ENCODE data around the gene ATAD1. TPM values are rescaled to one million over a fixed set of nuclear protein-coding genes. Genes with fewer than 3 reads are reported as not detected.
"Not testable (repeated sequence)": the region's sequence is repeated elsewhere in the genome, so short reads cannot be mapped to it uniquely, and the experiment has no call there.

The ATAD1 gene
- total and polyA plus RNA-seq, 9 of the 15 experiments (the other 6 are each of a cell fraction or from before 2014, with no cell fraction given): 11.3 to 33.8 (median 27.3) TPM

DNA sequence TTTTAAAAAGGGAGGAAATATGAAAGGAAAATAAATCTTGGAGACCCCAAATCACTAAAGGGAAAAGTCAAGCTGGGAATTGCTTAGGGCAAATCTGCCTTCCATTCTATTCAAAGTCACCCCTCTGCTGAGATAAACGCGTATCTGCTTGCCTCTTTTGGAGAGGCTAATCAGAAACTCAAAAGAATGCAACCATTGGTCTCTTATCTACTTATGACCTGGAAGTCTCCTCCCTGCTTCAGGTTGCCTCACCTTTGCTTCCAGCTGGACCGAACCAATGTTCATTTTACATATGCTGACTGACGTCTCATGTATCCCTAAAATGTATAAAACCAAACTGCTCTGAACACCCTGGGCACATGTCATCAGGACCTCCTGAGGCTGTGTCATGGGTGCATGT is 14.7 kb downstream of the ATAD1 start (continued):
- TF ChIP-seq RAD21 (CRISPR knock-in tag; conservative IDR thresholded peaks at IDR 0.05 in 1 of 2, IDR thresholded peaks at IDR 0.05 in 1 of 2) (no peak), SP2 (IDR thresholded peaks at IDR 0.05; ENCODE audit: extremely low read depth, low read depth, low read length, poor library complexity, severe bottlenecking) (no peak), ERF (CRISPR knock-in tag; IDR thresholded peaks at IDR 0.05) (no peak), NR3C1 (CRISPR knock-in tag; IDR thresholded peaks at IDR 0.05) (no peak), RBBP5 (IDR thresholded peaks at IDR 0.05; ENCODE audit: borderline replicate concordance, insufficient read depth, low read length, poor library complexity, severe bottlenecking) (no peak), HDAC3 (IDR thresholded peaks at IDR 0.05; ENCODE audit: borderline replicate concordance, partially characterized antibody) (no peak)
- TF ChIP-seq, protein P1, sequence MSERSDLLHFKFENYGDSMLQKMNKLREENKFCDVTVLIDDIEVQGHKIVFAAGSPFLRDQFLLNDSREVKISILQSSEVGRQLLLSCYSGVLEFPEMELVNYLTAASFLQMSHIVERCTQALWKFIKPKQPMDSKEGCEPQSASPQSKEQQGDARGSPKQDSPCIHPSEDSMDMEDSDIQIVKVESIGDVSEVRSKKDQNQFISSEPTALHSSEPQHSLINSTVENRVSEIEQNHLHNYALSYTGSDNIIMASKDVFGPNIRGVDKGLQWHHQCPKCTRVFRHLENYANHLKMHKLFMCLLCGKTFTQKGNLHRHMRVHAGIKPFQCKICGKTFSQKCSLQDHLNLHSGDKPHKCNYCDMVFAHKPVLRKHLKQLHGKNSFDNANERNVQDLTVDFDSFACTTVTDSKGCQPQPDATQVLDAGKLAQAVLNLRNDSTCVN (CRISPR knock-in tag; IDR thresholded peaks at IDR 0.05): no peak
- TF ChIP-seq, protein P2, sequence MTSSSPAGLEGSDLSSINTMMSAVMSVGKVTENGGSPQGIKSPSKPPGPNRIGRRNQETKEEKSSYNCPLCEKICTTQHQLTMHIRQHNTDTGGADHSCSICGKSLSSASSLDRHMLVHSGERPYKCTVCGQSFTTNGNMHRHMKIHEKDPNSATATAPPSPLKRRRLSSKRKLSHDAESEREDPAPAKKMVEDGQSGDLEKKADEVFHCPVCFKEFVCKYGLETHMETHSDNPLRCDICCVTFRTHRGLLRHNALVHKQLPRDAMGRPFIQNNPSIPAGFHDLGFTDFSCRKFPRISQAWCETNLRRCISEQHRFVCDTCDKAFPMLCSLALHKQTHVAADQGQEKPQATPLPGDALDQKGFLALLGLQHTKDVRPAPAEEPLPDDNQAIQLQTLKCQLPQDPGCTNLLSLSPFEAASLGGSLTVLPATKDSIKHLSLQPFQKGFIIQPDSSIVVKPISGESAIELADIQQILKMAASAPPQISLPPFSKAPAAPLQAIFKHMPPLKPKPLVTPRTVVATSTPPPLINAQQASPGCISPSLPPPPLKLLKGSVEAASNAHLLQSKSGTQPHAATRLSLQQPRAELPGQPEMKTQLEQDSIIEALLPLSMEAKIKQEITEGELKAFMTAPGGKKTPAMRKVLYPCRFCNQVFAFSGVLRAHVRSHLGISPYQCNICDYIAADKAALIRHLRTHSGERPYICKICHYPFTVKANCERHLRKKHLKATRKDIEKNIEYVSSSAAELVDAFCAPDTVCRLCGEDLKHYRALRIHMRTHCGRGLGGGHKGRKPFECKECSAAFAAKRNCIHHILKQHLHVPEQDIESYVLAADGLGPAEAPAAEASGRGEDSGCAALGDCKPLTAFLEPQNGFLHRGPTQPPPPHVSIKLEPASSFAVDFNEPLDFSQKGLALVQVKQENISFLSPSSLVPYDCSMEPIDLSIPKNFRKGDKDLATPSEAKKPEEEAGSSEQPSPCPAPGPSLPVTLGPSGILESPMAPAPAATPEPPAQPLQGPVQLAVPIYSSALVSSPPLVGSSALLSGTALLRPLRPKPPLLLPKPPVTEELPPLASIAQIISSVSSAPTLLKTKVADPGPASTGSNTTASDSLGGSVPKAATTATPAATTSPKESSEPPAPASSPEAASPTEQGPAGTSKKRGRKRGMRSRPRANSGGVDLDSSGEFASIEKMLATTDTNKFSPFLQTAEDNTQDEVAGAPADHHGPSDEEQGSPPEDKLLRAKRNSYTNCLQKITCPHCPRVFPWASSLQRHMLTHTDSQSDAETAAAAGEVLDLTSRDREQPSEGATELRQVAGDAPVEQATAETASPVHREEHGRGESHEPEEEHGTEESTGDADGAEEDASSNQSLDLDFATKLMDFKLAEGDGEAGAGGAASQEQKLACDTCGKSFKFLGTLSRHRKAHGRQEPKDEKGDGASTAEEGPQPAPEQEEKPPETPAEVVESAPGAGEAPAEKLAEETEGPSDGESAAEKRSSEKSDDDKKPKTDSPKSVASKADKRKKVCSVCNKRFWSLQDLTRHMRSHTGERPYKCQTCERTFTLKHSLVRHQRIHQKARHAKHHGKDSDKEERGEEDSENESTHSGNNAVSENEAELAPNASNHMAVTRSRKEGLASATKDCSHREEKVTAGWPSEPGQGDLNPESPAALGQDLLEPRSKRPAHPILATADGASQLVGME (CRISPR knock-in tag; IDR thresholded peaks at IDR 0.05): no peak

DNA sequence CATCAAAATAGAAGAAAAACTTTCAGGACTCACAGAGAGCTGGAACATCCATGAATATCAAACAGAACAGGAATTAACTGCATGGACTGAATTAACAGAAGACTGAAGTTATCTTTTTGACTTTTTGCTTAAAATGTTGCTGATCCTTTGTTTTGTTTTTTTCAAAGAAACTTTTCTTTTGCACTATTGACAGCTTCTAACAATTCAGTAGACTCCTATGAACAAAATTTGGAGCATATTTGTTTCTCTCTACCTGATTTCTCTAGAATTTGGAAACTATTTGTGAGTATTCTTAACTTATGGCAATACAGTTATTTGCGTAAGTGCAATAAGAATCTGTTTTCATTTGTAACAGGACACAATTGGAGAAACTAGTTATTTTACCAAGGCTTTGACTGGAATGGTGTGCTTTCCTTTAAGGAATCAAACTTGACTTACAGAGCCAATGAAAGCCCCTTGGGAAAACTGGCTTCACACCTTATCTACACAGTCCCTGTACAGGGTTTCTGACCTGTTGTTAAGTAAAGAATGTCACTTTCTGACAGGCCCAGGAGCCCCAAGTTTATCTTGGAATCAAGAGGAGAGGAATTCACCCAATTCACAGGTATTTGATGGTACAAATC is 16.1 kb downstream of the ATAD1 start:
- intact Hi-C loops (cut with micrococcal nuclease); H3K9ac ChIP-seq (ENCODE audit: insufficient read depth in 1 of 2, low read depth in 2 of 2, low read length in 2 of 2); H3K9me1 ChIP-seq (ENCODE audit: control insufficient read depth, insufficient read depth, low read length); H4K20me1 ChIP-seq (replicated peaks; ENCODE audit: control insufficient read depth, insufficient read depth, low read length); FAIRE-seq; BruUV-seq (replicated peaks); ATAC-seq; POLR2A ChIA-PET; H3K27ac ChIP-seq (ENCODE audit: extremely low read depth, low read depth, low read length); H3K9me3 ChIP-seq (replicated peaks; ENCODE audit: control insufficient read depth, insufficient read depth, low read depth, low read length); in situ Hi-C loops (cut with MboI); H3K27me3 ChIP-seq (ENCODE audit: control insufficient read depth in 2 of 2, insufficient read depth in 2 of 2, low read length in 2 of 2); DNase-seq (ENCODE audit: extremely low read depth in 1 of 4, low spot score in 3 of 4); CTCF ChIA-PET (ENCODE audit: low intra/inter-chr PET ratio); H2AFZ ChIP-seq (ENCODE audit: low read depth, low read length); H3K4me1 ChIP-seq (replicated peaks in 1 of 2; ENCODE audit: control insufficient read depth in 2 of 2, insufficient read depth in 2 of 2, low read length in 2 of 2); H3K4me3 ChIP-seq; H3K4me2 ChIP-seq (ENCODE audit: insufficient read depth, low read length): not testable (repeated sequence)
- H3K36me3 ChIP-seq (ENCODE audit: control insufficient read depth, insufficient read depth, low read length): peaks cover 55% of the 10 kb centered on the region; the same call in 2 of the 3 replicates
- peaks cover 34% of the 10 kb centered on the region for H3K79me2 ChIP-seq (ENCODE audit: control insufficient read depth, insufficient read depth, low read length)
- WGBS (ENCODE audit: insufficient coverage, low coverage, missing lambda C conversion rate): no CpG with 5 or more reads among the region's 1 CpG
